ENCODE measurements around the gene C16orf95. TPM values are rescaled to one million over a fixed set of nuclear protein-coding genes. Genes with fewer than 3 reads are reported as not detected.
"Not testable (repeated sequence)": the region's sequence is repeated elsewhere in the genome, so short reads cannot be mapped to it uniquely, and the experiment has no call there.

Gene C16orf95
- total and polyA plus RNA-seq, 3 donors from 2014 or later, result 53.1 to 203 (median 71.9) TPM

DNA sequence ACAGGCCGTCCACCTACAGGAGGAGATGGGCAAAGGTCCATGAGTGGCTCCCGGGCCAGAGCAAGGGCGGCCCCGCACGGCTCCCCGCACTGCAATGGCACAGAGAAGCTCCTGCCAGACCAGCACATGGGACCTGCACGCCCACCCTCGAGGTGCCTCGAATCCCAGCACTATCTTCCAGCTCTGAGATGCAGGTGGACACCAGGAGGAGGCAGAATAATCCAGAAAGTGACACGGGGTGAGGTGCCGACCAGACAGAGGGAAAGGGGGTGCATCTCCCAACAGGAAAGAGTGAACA lies 26.5 kb upstream of the C16orf95 start:
- no peaks in the 10 kb centered on the region for H3K9me3 ChIP-seq
- H3K27me3 ChIP-seq, result no peaks in the 10 kb centered on the region
- TF ChIP-seq, protein P1, sequence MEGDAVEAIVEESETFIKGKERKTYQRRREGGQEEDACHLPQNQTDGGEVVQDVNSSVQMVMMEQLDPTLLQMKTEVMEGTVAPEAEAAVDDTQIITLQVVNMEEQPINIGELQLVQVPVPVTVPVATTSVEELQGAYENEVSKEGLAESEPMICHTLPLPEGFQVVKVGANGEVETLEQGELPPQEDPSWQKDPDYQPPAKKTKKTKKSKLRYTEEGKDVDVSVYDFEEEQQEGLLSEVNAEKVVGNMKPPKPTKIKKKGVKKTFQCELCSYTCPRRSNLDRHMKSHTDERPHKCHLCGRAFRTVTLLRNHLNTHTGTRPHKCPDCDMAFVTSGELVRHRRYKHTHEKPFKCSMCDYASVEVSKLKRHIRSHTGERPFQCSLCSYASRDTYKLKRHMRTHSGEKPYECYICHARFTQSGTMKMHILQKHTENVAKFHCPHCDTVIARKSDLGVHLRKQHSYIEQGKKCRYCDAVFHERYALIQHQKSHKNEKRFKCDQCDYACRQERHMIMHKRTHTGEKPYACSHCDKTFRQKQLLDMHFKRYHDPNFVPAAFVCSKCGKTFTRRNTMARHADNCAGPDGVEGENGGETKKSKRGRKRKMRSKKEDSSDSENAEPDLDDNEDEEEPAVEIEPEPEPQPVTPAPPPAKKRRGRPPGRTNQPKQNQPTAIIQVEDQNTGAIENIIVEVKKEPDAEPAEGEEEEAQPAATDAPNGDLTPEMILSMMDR (IDR thresholded peaks at IDR 0.05), result no peak
- TF ChIP-seq POLR2A (IDR thresholded peaks at IDR 0.05), result no peak
- no peak overlapping the region for H3K27ac ChIP-seq
- intact Hi-C loops (cut with DNase I; ENCODE audit: low total_unique reads), result no loop called here
- H3K4me3 ChIP-seq, result no peak overlapping the region
- H3K36me3 ChIP-seq (ENCODE audit: low read depth, missing control alignments), result no peaks in the 10 kb centered on the region
- no peaks in the 10 kb centered on the region for H3K4me1 ChIP-seq
- WGBS, 2 donors, result 92 to 93% methylated on average over 11 of the region's 11 CpGs
- DNase-seq, result no peak

DNA sequence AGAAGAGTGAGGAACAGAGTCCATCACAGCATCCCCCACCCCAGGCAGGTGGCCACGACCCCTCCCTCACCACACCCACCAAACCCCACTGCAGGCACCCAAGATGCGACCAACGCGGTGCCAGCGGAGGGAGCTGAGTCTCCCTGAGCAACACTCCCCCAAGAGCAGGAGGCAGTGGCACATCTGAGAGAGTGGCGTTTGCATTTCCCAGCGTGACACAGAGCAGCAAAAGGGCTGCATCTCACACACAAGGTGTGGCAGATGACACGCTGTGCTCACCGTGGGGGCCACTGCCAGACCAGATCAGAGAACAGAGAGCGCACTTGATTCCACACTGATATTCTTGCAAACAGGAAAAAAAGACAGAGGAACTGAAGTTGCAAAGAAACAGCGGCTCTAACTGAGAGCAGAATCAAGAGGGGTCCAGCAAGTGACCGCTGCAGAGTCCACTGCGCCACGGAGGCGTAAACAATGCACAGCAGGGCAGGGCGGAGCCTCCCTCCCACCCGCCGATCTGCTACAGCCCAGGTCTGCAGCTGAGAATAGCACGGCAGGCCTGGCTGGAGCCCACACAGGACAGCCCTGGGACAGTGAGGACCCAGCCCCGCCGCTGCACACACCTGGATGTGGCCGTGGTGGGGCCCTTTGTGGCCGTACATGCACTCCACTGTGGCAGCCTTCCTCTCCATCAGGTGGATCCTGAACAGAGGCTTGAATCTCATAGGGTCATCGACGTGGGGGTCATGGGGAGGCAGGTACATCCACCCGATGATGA lies 26.0 kb upstream of the C16orf95 start:
- no peaks in the 10 kb centered on the region for H3K9me3 ChIP-seq
- H3K27me3 ChIP-seq, result no peaks in the 10 kb centered on the region
- no peak overlapping the region for H3K4me3 ChIP-seq
- H3K36me3 ChIP-seq (ENCODE audit: low read depth, missing control alignments), result no peaks in the 10 kb centered on the region
- DNase-seq, result no peak
- TF ChIP-seq, protein P1 (IDR thresholded peaks at IDR 0.05), result no peak
- TF ChIP-seq POLR2A (IDR thresholded peaks at IDR 0.05), result no peak
- intact Hi-C loops (cut with DNase I; ENCODE audit: low total_unique reads), result no loop called here
- H3K4me1 ChIP-seq, result no peaks in the 10 kb centered on the region
- WGBS, 2 donors, result 86% methylated on average over 19 to 26 of the region's 26 CpGs
- H3K27ac ChIP-seq, result no peak overlapping the region

DNA sequence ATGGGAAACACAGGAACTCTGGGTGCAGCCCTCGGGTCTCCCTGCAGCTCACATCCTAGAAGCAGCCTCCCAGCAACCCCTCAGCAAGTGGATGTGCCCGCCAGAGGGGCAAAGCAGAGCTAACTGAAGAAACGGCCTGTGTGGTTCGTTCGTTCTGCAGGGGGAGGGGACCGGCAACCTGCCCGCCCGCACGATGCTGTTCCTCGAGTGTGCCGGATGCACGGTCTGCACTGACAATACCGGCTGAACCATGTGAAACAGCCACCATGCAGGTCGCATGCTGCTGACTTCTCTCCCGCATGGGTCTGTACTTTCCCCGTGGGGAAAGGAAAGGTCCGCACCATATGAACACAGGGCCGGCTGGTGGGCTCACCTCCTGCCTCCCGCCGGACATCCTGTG lies 25.3 kb upstream of the C16orf95 start:
- WGBS, 2 donors, result 90 to 95% methylated on average over 6 to 20 of the region's 20 CpGs
- Histone ChIP-seq H3K4me3 (no peak overlapping the region), H3K27ac (no peak overlapping the region), H3K27me3 (no peaks in the 10 kb centered on the region), H3K9me3 (no peaks in the 10 kb centered on the region), H3K4me1 (no peaks in the 10 kb centered on the region), H3K36me3 (ENCODE audit: low read depth, missing control alignments) (no peaks in the 10 kb centered on the region)
- no peak for TF ChIP-seq POLR2A (IDR thresholded peaks at IDR 0.05)
- TF ChIP-seq, protein P1 (IDR thresholded peaks at IDR 0.05), result no peak
- intact Hi-C loops (cut with DNase I; ENCODE audit: low total_unique reads), result no loop called here
- no peak for DNase-seq

DNA sequence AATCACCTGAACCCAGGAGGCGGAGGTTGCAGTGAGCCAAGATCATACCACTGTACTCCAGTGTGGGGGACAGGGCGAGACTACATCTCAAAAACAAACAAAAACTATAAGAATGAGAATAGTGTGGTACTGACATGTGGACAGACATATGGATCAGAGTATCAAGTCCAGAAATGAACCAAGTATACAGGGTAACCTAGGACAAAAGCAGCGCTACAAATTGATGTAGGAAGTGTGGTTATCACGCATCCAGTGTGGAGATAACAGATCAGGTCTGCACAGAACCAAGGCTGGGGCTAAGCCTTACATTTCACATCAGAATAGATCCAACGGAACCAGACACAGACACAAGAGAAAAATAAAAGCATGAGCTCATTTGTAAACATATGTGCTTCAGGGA lies 23.0 kb upstream of the C16orf95 start:
- WGBS, 2 donors, result 96% methylated on average over 5 of the region's 5 CpGs
- no peaks in the 10 kb centered on the region for H3K36me3 ChIP-seq (ENCODE audit: low read depth, missing control alignments)
- DNase-seq, result no peak
- H3K4me3 ChIP-seq, result no peak overlapping the region
- no peak overlapping the region for H3K27ac ChIP-seq
- H3K9me3 ChIP-seq, result no peaks in the 10 kb centered on the region
- peaks cover 4% of the 10 kb centered on the region for H3K4me1 ChIP-seq
- intact Hi-C loops (cut with DNase I; ENCODE audit: low total_unique reads), result no loop called here
- no peaks in the 10 kb centered on the region for H3K27me3 ChIP-seq
- TF ChIP-seq POLR2A (IDR thresholded peaks at IDR 0.05), result no peak
- TF ChIP-seq, protein P1 (IDR thresholded peaks at IDR 0.05), result no peak

DNA sequence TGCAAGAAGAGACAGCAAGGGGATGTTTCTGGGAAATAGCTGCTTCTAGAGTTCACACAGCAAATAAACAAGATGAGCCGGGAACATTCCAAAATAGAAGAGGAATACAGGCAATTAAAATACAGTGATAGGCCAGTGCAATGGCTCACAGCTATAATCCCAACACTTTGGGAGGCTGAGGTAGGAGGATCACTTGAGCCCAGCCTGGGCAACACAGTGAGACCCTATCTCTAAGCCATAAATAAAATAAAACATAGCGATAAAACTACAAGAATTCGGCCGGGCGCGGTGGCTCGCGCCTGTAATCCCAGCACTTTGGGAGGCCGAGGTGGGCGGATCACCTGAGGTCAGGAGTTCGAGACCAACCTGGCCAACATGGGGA lies 22.5 kb upstream of the C16orf95 start:
- H3K9me3 ChIP-seq; H3K27ac ChIP-seq; H3K36me3 ChIP-seq (ENCODE audit: low read depth, missing control alignments); intact Hi-C loops (cut with DNase I; ENCODE audit: low total_unique reads); H3K4me3 ChIP-seq; DNase-seq; H3K27me3 ChIP-seq; H3K4me1 ChIP-seq: not testable (repeated sequence)
- 94 to 97% methylated on average over 11 of the region's 11 CpGs for WGBS, 2 donors
